ENCODE measurements around the gene CIAO1. TPM values are rescaled to one million over a fixed set of nuclear protein-coding genes. Genes with fewer than 3 reads are reported as not detected.

CIAO1 gene
- total RNA-seq, 2 donors from 2014 or later: 98.0 to 108 TPM

DNA sequence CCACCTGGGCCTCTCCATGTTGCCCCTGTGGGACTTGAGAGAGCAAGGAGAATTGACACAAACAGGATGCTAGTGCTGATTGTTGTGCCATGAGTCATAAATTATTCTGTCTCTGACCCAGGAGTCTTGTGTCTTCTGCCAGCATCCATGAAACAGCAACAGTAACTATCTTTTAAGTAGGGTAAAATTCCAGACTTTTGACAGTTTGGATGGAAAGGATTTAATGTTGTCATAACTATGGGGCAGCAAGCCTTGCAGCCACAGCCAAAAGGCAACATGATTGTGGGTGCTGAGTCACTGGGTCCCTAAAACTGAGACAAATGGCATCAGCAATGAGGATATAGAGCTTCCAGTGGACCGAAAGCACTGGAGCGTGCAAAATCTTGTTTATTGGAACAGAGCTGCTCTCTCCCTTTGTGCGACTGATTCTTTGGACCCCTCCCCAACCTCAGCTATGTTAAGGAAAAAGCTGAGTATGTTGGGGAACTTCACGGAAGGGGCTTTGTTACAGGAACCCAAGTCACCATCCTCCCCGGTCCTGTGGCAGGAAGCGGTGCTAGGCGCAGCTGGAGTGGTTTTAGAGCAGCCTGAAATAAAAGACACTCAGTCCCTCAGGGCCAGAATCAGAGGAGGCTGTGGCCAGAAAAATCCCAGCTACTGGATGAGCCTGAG, 49.5 kb downstream of the CIAO1 start:
- peaks cover 35 to 49% of the 10 kb centered on the region in 2 donors for H3K4me1 Mint-ChIP-seq (ENCODE audit: low read depth in 2 of 2)
- peak overlapping the region; percentile 91 to 95 for H3K27ac Mint-ChIP-seq
- peak; percentile 75 for DNase-seq (ENCODE audit: low spot score)

DNA sequence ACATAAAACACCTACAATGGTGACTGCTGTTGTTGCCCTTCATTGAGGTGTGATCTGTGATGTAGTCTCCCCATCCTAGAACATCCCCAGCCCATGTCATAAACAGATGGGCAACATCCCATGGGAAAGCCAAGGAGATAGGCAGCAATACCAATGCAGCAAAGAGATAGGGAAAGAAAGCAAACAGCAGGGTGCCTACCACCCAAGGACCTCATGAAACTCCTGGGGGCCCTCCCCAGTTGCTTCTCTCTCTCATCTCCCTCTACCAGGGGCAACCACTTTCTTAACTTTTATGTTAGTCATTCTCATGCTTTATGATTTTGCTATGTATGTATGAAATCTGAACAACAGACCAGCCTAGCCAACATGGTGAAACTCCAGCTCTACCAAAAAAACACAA, 51.0 kb downstream of the CIAO1 start:
- Mint-ChIP-seq H3K27ac (peak overlapping the region; percentile 91 to 95), H3K4me1 (ENCODE audit: low read depth in 2 of 2) (peaks cover 37 to 52% of the 10 kb centered on the region in 2 donors), H3K36me3 (peaks cover 5% of the 10 kb centered on the region), H3K9me3 (no peaks in the 10 kb centered on the region), H3K4me3 (peak overlapping the region; percentile 82), H3K27me3 (no peaks in the 10 kb centered on the region)
- ATAC-seq (no peak), DNase-seq (ENCODE audit: low spot score) (no peak)

More for the DNA sequence above, 49.5 kb downstream of the CIAO1 start:
- ATAC-seq: peak; percentile 83 to 85
- H3K4me3 Mint-ChIP-seq: peak overlapping the region; percentile 82
- no peaks in the 10 kb centered on the region for H3K27me3 Mint-ChIP-seq
- peaks cover 5% of the 10 kb centered on the region for H3K36me3 Mint-ChIP-seq
- no peaks in the 10 kb centered on the region for H3K9me3 Mint-ChIP-seq

DNA sequence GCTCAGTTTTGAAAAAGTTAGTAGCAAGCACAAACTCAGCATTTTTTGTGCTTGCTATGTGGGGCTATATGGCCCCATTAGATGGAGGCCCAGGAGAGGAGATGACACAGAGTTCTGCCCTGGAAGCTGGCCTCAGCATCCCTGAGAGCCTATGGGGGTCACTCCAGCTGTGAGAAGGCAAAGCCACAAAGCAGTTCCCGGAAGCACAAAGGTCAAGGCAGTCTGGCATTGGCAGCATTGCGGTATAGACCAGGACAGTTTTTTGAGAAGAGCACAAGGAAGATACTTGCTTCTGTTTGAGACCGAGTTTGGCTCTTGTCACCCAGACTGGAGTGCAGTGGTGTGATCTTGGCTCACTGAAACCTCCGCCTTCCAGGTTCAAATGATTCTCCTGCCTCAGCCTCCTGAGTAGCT, 51.6 kb downstream of the CIAO1 start:
- Mint-ChIP-seq H3K4me1 (ENCODE audit: low read depth in 2 of 2) (peaks cover 37 to 52% of the 10 kb centered on the region in 2 donors), H3K9me3 (no peaks in the 10 kb centered on the region), H3K27me3 (no peaks in the 10 kb centered on the region), H3K27ac (peak overlapping the region; percentile 91 to 95), H3K4me3 (no peak overlapping the region), H3K36me3 (peaks cover 5% of the 10 kb centered on the region)
- ATAC-seq: no peak
- no peak for DNase-seq (ENCODE audit: low spot score)

DNA sequence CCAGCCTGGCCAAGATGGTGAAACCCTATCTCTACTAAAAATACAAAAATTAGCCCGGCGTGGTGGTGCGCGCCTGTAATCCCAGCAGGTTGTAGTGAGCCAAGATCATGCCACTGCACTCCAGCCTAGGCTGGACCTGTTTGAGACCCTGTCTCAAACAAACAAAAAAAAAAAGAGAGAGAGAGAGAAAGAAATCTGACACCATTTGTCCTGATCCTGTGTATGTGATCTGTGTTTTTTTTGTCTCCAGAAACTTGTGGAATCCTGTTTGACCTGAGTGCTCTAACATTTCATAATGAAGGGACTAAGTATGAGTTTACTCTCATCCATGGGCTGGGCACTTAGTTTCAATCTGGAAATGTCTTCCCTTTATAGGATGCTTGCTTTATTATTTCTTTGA, 52.7 kb downstream of the CIAO1 start:
- Mint-ChIP-seq H3K27me3 (no peaks in the 10 kb centered on the region), H3K36me3 (peaks cover 5% of the 10 kb centered on the region), H3K27ac (peak overlapping the region; percentile 76 to 89), H3K4me3 (peak overlapping the region; percentile 49), H3K4me1 (ENCODE audit: low read depth in 2 of 2) (peaks cover 43 to 59% of the 10 kb centered on the region in 2 donors), H3K9me3 (no peaks in the 10 kb centered on the region)
- no peak for DNase-seq (ENCODE audit: low spot score)
- ATAC-seq: no peak

DNA sequence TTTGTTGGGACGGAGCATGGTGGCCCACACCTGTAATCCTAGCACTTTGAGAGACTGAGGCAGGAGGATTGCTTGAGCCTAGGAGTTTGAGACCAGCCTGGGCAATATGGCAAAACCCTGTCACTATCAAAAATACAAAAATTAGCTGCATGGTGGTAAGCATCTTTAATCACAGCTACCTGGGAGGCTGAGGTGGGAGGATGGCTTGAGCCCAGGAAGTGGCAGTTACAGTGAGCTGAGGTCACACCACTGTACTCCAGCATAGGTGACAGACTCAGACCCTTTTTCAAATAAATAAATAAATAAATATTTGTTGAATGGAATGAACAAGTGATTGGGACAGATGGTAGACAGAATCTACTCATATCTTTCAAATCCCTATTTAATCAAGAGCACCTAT, 53.4 kb downstream of the CIAO1 start:
- Mint-ChIP-seq H3K36me3 (peaks cover 5% of the 10 kb centered on the region), H3K9me3 (no peaks in the 10 kb centered on the region), H3K27me3 (no peaks in the 10 kb centered on the region), H3K4me1 (ENCODE audit: low read depth in 2 of 2) (peaks cover 45 to 59% of the 10 kb centered on the region in 2 donors), H3K4me3 (peak overlapping the region; percentile 49), H3K27ac (peak overlapping the region; percentile 76 to 89)
- DNase-seq (ENCODE audit: low spot score) (no peak), ATAC-seq (no peak)

DNA sequence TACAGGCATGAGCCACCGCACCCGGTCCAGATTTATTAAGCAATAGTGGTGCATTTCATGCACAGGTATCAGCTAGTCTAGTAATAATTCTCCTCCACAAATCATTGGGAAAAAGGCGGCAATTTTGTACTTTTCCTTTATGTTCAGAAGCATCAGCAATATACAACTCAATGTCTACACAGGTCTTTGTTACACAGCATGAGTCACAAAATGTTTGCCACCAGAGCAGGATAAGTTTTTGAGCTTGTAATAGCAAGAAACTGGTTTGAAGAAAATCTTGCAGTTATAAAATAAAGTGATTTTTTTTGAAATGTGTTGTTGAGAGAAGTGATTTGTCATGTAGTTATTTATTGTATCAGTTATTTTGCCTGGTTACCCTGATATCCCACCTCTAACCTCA, 54.3 kb downstream of the CIAO1 start:
- Mint-ChIP-seq H3K9me3 (no peaks in the 10 kb centered on the region), H3K27me3 (no peaks in the 10 kb centered on the region), H3K4me3 (peak overlapping the region; percentile 92), H3K4me1 (ENCODE audit: low read depth in 2 of 2) (peaks cover 47 to 54% of the 10 kb centered on the region in 2 donors), H3K36me3 (peaks cover 5% of the 10 kb centered on the region), H3K27ac (peak overlapping the region; percentile 68 to 83)
- DNase-seq (ENCODE audit: low spot score) (no peak), ATAC-seq (no peak)

DNA sequence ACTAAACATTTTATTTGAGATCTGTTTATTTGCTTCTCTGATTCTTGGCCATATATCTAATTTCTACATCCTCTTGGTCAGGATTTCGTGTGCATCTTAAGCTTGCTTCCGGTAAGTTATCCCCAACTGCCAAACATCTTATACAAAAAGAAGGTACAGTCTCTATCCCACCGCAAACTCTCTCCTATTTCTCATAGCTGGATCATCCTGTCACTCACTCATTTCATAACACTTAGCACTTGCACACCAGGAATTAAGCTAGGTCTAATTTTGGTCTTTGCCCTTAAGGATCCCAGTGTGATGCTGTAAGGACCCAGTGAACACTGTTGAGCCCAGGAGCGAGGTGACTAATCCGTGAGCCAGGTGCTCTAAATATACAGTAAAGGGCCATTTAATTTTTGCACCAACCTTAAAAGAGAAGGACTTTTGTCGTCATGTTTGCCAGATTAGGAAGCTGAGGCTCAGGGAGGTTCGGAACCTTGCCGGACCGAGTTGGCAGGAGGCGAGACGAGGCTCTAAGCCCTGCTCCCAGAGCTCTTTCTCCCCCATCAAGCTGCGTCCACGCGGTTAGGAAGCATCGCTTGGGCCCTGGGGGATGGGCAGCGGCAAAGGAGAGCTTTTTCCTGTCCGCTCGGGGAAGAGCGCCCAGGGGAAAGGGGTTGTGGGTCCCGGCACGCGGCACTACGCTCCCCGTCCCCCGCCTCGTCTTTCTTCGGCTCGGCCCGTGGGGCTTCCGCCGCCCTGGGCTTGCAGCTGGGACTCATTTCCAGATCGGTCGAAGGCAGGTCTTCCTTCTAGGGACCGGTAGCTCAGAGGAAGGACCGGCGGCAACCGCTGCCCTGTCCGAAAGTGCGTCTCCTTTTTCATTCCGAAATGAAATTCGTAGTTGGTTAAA, 55.0 kb downstream of the CIAO1 start:
- Mint-ChIP-seq H3K4me3 (peak overlapping the region; percentile 92), H3K4me1 (ENCODE audit: low read depth in 2 of 2) (peaks cover 47 to 54% of the 10 kb centered on the region in 2 donors), H3K9me3 (no peaks in the 10 kb centered on the region), H3K27ac (peak overlapping the region; percentile 68 to 83), H3K36me3 (peaks cover 5% of the 10 kb centered on the region), H3K27me3 (no peaks in the 10 kb centered on the region)
- peak; percentile 65 for DNase-seq (ENCODE audit: low spot score)
- peak; percentile 56 to 66 for ATAC-seq

Other genes with a start within 250 kb of the CIAO1 start
- gene GPAT2, start 231.3 kb upstream of the CIAO1 start, total RNA-seq: 10 to 100 TPM in 1 of 2 donors, 1 to 10 TPM in 1; 4.7 to 10.9 TPM
- not detected for gene ADRA2B, start 149.7 kb upstream of the CIAO1 start, total RNA-seq
- under 1 TPM in 1 of 2 donors, not detected in 1; 0.92 TPM for gene ASTL, start 127.7 kb upstream of the CIAO1 start, total RNA-seq
- gene DUSP2, start 120.8 kb upstream of the CIAO1 start, total RNA-seq: 10 to 100 TPM; 30.9 to 52.0 TPM
- 100 to 1,000 TPM; 153 to 206 TPM for gene STARD7, start 57.4 kb upstream of the CIAO1 start, total RNA-seq
- gene TMEM127, start 228 bp upstream of the CIAO1 start, total RNA-seq: 10 to 100 TPM; 41.4 to 49.4 TPM
- gene SNRNP200, start 39.3 kb downstream of the CIAO1 start, total RNA-seq: 100 to 1,000 TPM; 166 to 201 TPM
- gene ITPRIPL1, start 59.1 kb downstream of the CIAO1 start, total RNA-seq: 10 to 100 TPM; 48.2 to 62.2 TPM
- 100 to 1,000 TPM in 1 of 2 donors, 10 to 100 TPM in 1; 26.5 to 102 TPM for gene NCAPH, start 69.5 kb downstream of the CIAO1 start, total RNA-seq
- gene NEURL3, start 239.1 kb downstream of the CIAO1 start, total RNA-seq: under 1 TPM in 1 of 2 donors, not detected in 1; 0.64 TPM